ENCODE results near the gene SLC39A13.

SLC39A13 gene

GRCh38 chr11:47383071-47383470, 25.3 kb upstream of the SLC39A13 start:
- DNase-seq (ENCODE audit: low read depth in 1 of 2, low spot score in 1 of 2), result no peak

- DNase-seq (ENCODE audit: low read depth in 1 of 2, low spot score in 1 of 2), result no peak
Observed at GRCh38 chr11:47384498-47384897, 23.9 kb upstream of the SLC39A13 start.

GRCh38 chr11:47387944-47388696, 20.3 kb upstream of the SLC39A13 start:
- DNase-seq (ENCODE audit: low read depth in 1 of 2, low spot score in 1 of 2), result no peak

GRCh38 chr11:47388697-47389576, 19.5 kb upstream of the SLC39A13 start:
- no peak for DNase-seq (ENCODE audit: low read depth in 1 of 2, low spot score in 1 of 2)

- DNase-seq (ENCODE audit: low read depth in 1 of 2, low spot score in 1 of 2), result no peak
Observed at GRCh38 chr11:47389577-47390421, 18.6 kb upstream of the SLC39A13 start.

- DNase-seq (ENCODE audit: low read depth in 1 of 2, low spot score in 1 of 2), result no peak
Observed at GRCh38 chr11:47390422-47390760, 18.0 kb upstream of the SLC39A13 start.

- DNase-seq (ENCODE audit: low read depth in 1 of 2, low spot score in 1 of 2), result no peak
Observed at GRCh38 chr11:47391077-47391583, 17.3 kb upstream of the SLC39A13 start.

- DNase-seq (ENCODE audit: low read depth in 1 of 2, low spot score in 1 of 2), result no peak
Observed at GRCh38 chr11:47391711-47392432, 16.5 kb upstream of the SLC39A13 start.

GRCh38 chr11:47392546-47393162, 15.7 kb upstream of the SLC39A13 start:
- no peak for DNase-seq (ENCODE audit: low read depth in 1 of 2, low spot score in 1 of 2)

GRCh38 chr11:47393163-47394049, 15.0 kb upstream of the SLC39A13 start:
- DNase-seq (ENCODE audit: low read depth in 1 of 2, low spot score in 1 of 2), result no peak

- no peak for DNase-seq (ENCODE audit: low read depth in 1 of 2, low spot score in 1 of 2)
Observed at GRCh38 chr11:47394050-47394321, 14.4 kb upstream of the SLC39A13 start.

GRCh38 chr11:47394322-47395222, 13.8 kb upstream of the SLC39A13 start:
- peak in 1 of 2 donors; percentile 50 for DNase-seq (ENCODE audit: low read depth in 1 of 2, low spot score in 1 of 2)

- DNase-seq (ENCODE audit: low read depth in 1 of 2, low spot score in 1 of 2), result no peak
Observed at GRCh38 chr11:47395223-47396048, 13.0 kb upstream of the SLC39A13 start.

- DNase-seq (ENCODE audit: low read depth in 1 of 2, low spot score in 1 of 2), result no peak
Observed at GRCh38 chr11:47396049-47396320, 12.4 kb upstream of the SLC39A13 start.

- DNase-seq (ENCODE audit: low read depth in 1 of 2, low spot score in 1 of 2), result no peak
Observed at GRCh38 chr11:47398011-47398410, 10.4 kb upstream of the SLC39A13 start.

GRCh38 chr11:47398551-47398950, 9.8 kb upstream of the SLC39A13 start:
- no peak for DNase-seq (ENCODE audit: low read depth in 1 of 2, low spot score in 1 of 2)

- DNase-seq (ENCODE audit: low read depth in 1 of 2, low spot score in 1 of 2), result no peak
Observed at GRCh38 chr11:47399860-47400767, 8.3 kb upstream of the SLC39A13 start.

All from activated CD4-positive, alpha-beta T cell treated with anti-CD3 and anti-CD28 coated beads, Interleukin-2, amount 50 U/mL, for 24 hours (primary cell).